HFFc6 (cell line): ENCODE results near the gene PCARE. TPM values are rescaled to one million over a fixed set of nuclear protein-coding genes. Genes with fewer than 3 reads are reported as not detected.
"Not testable (repeated sequence)": the region's sequence is repeated elsewhere in the genome, so short reads cannot be mapped to it uniquely, and the experiment has no call there.

ENCODE experiments used
- DNase-seq: peaks from one replicate; pipeline ENCODE4 v3.0.0-alpha.2; 2018
- H3K27ac Mint-ChIP-seq: 2 replicates; pipeline ENCODE4 v1.8.0; 2020; ENCODE audit warnings: mild to moderate bottlenecking, mixed read lengths
- H3K27me3 Mint-ChIP-seq: 2 replicates; pipeline ENCODE4 v1.8.0; 2021; ENCODE audit warnings: mild to moderate bottlenecking, moderate library complexity, mixed read lengths; ENCODE audit not compliant: insufficient read depth
- H3K36me3 Mint-ChIP-seq: 2 replicates; pipeline ENCODE4 v1.8.0; 2021; ENCODE audit warnings: low read depth, mixed read lengths
- H3K4me1 Mint-ChIP-seq: 2 replicates; pipeline ENCODE4 v1.8.0; 2020; ENCODE audit warnings: low read depth, mixed read lengths
- H3K4me3 Mint-ChIP-seq: 2 replicates; pipeline ENCODE4 v1.8.0; 2020; ENCODE audit warnings: mild to moderate bottlenecking, moderate library complexity, mixed read lengths
- H3K9me3 Mint-ChIP-seq: 2 replicates; pipeline ENCODE4 v1.8.0; 2020; ENCODE audit warnings: mild to moderate bottlenecking, mixed read lengths
- total RNA-seq, 6 experiments: library from RNA; stranded (reverse); fragmentation: NEBNext Ultra II Directional; extraction: Animal tissue kit (Norgen Biotek cat#: 25700); gene quantifications; 2 replicates in 1 of 6; 3 replicates in 5 of 6; pipeline ENCODE4 v1.2.3, GENCODE V29; 2021
- TF ChIP-seq, protein P1 (sequence below): fragments of 200-600 bp; sonication (generic); IDR thresholded peaks from 2 replicates; pipeline ENCODE4 v1.5.0; 2021; ENCODE audit warnings: antibody characterized with exemption, mild to moderate bottlenecking

Gene PCARE
- total RNA-seq, 6 experiments from 2014 or later = not detected

DNA sequence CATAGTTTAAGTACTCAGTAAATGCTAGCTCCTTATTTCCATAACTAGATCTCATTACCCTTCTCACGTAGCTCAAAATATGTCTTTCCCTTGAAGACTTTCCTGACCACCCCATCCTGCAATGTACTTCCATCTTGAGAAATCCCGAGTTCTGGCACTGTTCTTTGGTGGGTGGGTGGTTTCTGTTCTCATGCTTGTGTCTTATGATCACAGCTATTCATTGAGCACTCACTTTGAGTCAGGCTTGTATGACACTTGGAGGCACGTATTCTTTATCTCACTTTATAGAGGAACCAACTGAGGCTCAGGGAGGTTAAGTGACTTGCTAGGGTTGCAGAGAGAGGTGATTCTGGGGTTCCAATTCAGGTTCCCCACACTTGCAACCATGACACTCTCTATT is 31.9 kb upstream of the PCARE start:
- H3K27ac Mint-ChIP-seq = no peak overlapping the region
- TF ChIP-seq, protein P1, sequence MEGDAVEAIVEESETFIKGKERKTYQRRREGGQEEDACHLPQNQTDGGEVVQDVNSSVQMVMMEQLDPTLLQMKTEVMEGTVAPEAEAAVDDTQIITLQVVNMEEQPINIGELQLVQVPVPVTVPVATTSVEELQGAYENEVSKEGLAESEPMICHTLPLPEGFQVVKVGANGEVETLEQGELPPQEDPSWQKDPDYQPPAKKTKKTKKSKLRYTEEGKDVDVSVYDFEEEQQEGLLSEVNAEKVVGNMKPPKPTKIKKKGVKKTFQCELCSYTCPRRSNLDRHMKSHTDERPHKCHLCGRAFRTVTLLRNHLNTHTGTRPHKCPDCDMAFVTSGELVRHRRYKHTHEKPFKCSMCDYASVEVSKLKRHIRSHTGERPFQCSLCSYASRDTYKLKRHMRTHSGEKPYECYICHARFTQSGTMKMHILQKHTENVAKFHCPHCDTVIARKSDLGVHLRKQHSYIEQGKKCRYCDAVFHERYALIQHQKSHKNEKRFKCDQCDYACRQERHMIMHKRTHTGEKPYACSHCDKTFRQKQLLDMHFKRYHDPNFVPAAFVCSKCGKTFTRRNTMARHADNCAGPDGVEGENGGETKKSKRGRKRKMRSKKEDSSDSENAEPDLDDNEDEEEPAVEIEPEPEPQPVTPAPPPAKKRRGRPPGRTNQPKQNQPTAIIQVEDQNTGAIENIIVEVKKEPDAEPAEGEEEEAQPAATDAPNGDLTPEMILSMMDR = no peak
- no peaks in the 10 kb centered on the region for H3K9me3 Mint-ChIP-seq
- peaks cover 38% of the 10 kb centered on the region for H3K4me1 Mint-ChIP-seq
- no peaks in the 10 kb centered on the region for H3K36me3 Mint-ChIP-seq
- no peak overlapping the region for H3K4me3 Mint-ChIP-seq
- H3K27me3 Mint-ChIP-seq = no peaks in the 10 kb centered on the region; the same call in none of the 2 replicates
- DNase-seq = no peak

DNA sequence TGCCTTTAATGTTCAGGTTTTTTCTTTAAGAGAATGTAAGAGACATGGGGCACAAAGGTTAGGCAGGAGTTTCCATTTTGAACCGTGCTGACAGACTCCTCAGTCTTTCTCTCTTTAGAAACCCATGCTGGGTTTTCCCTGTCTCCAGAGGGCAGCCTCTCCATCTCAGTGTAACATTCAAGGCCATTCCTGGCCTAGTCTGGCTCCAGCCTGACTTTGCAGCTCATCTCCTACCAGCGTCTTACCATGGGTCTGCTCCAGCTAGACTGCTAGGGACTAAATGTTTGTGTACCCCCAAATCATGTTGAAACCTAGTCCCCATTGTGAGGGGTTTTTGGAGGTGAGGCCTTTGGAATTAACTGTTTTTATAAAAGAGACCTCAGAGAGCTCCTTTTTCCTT is 31.1 kb upstream of the PCARE start:
- no peaks in the 10 kb centered on the region for H3K9me3 Mint-ChIP-seq
- no peak overlapping the region for H3K27ac Mint-ChIP-seq
- H3K36me3 Mint-ChIP-seq = no peaks in the 10 kb centered on the region
- H3K4me3 Mint-ChIP-seq = no peak overlapping the region
- peaks cover 29% of the 10 kb centered on the region for H3K4me1 Mint-ChIP-seq
- H3K27me3 Mint-ChIP-seq = no peaks in the 10 kb centered on the region; the same call in none of the 2 replicates
- TF ChIP-seq, protein P1 = no peak
- DNase-seq = no peak

DNA sequence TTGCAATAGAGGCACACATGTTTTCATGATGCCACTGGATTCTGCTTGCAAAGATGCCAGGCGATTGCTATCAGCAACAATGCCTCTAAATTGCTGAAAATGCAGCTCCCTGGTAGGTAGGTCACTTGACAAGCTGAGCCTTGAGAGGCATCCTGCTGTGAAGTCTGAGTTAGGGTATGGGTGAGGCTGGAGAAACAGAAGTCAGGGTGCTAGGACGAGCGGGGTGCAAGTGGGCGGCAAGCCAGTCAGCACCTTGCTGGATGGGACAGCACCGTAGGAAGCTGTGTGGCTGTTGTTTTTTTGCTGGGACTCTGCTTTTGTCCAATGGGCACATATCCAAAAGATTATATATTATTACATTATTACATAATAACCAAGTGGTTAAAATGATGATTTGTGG is 30.4 kb upstream of the PCARE start:
- Mint-ChIP-seq H3K27ac (no peak overlapping the region), H3K4me1 (peaks cover 22% of the 10 kb centered on the region), H3K36me3 (no peaks in the 10 kb centered on the region), H3K4me3 (no peak overlapping the region), H3K9me3 (no peaks in the 10 kb centered on the region), H3K27me3 (no peaks in the 10 kb centered on the region; the same call in none of the 2 replicates)
- no peak for DNase-seq
- TF ChIP-seq, protein P1 = no peak

DNA sequence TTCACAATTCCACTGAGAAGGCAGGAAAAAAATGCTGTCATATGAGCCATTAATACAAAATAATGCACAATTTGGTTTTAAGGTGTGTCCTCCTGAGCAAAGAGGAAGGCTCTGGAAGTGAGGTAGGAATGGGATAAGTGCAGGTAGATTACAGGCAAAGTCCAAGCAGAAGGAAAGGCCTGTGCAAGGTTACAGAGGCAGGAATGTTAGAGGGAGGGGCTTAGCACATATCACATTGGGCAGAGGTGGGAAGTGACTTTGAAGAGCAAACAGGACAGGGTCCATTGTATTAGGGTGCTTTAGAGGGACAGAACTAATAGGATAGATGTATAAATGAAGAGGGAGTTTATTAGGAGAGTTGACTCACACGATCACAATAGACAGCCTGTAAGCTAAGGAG is 26.2 kb upstream of the PCARE start:
- no peak for DNase-seq
- H3K27me3 Mint-ChIP-seq = no peaks in the 10 kb centered on the region; the same call in 1 of the 2 replicates
- H3K36me3 Mint-ChIP-seq = no peaks in the 10 kb centered on the region
- H3K4me3 Mint-ChIP-seq = no peak overlapping the region
- TF ChIP-seq, protein P1 = no peak
- H3K4me1 Mint-ChIP-seq = no peaks in the 10 kb centered on the region
- H3K9me3 Mint-ChIP-seq = no peaks in the 10 kb centered on the region
- no peak overlapping the region for H3K27ac Mint-ChIP-seq

DNA sequence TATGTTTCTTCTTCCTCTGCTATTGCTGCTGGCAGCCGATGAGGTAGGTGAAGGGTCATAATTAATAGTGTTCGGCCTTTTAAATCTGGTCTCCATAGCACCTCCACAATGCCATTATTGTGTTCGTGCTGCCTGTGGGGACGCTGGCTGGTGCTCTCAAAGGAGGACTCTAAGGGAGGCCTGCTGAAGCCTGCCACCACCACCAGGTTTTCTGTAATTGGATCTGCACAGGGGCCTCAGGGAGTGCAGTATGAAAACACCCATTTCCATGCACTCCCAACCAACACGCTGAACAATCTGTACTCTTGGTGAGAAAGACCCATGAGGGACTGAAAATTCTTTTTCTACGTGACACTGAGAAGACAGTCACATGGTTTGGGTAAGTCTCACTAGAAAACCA is 23.2 kb upstream of the PCARE start:
- no peaks in the 10 kb centered on the region for H3K9me3 Mint-ChIP-seq
- TF ChIP-seq, protein P1 = no peak
- no peak overlapping the region for H3K27ac Mint-ChIP-seq
- no peak for DNase-seq
- no peaks in the 10 kb centered on the region for H3K4me1 Mint-ChIP-seq
- H3K36me3 Mint-ChIP-seq = no peaks in the 10 kb centered on the region
- no peak overlapping the region for H3K4me3 Mint-ChIP-seq
- H3K27me3 Mint-ChIP-seq = no peaks in the 10 kb centered on the region

DNA sequence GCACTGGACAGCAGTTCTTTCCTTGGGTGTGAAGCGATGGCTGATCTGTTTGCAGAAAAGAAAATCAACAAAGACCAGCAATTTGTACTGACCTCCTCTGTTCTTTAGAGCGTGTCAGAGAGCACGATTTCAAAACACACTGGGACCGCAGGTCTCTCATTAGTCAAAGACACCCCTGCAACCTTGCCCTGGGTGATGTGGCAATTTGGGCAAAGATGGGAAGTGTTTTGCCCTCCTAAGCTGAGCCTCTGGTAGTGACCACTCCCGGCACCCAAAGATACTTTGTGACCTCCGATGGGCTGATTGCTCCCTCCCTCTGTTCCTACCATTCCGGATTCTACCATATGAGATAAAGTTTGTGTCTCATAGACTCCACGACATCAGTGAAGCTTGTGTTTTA is 22.6 kb upstream of the PCARE start:
- TF ChIP-seq, protein P1 = no peak
- Mint-ChIP-seq H3K4me1 (no peaks in the 10 kb centered on the region), H3K9me3 (no peaks in the 10 kb centered on the region), H3K36me3 (no peaks in the 10 kb centered on the region), H3K4me3 (no peak overlapping the region), H3K27me3 (no peaks in the 10 kb centered on the region), H3K27ac (no peak overlapping the region)
- no peak for DNase-seq

DNA sequence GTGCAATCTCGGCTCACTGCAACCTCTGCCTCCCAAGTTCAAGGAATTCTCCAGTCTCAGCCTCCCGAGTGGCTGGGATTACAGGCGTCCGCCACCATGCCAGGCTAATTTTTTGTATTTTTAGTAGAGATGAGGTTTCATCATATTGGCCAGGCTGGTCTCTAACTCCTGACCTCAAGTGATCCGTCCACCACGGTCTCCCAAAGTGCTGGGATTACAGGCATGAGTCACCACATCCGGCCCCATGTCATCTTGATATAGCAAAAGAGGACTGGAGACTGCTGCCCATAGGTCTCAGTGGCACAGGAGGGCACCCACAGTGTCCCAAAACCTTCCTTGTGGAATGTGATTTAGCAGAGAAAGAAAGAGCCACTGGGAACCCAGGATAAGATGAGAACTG is 16.0 kb upstream of the PCARE start:
- DNase-seq = peak; percentile 35
- H3K9me3 Mint-ChIP-seq, H3K36me3 Mint-ChIP-seq, H3K27me3 Mint-ChIP-seq, H3K27ac Mint-ChIP-seq: not testable (repeated sequence)
- Mint-ChIP-seq H3K4me3 (peak overlapping the region; percentile 13; the same call in 1 of the 2 replicates), H3K4me1 (peaks cover 24% of the 10 kb centered on the region)
